ENCODE results near the gene C1orf94. TPM values are rescaled to one million over a fixed set of nuclear protein-coding genes. Genes with fewer than 3 reads are reported as not detected.

C1orf94 gene
- total RNA-seq, 1 experiment from 2014 or later, result not detected

DNA sequence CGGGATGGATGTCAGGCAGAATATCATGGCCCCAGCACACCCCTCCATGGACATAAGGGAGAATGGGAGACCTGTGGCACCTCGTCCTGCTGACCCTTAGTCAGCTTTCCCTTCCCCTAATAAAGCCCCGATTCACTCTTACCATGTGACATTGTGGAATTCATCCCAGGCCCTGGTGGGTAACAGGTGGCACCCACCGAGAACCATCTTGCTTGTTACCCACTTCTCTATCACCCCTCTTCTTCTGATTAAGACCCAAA lies 44.6 kb upstream of the C1orf94 start:
- DNase-seq (ENCODE audit: low read depth, low spot score), result no peak
- in situ Hi-C loops (cut with HindIII; ENCODE audit: low pct_unique_long_range_greater_than_20kb, low sequenced_read_pairs) (no loop called here), intact Hi-C loops (cut with micrococcal nuclease; ENCODE audit: unreplicated experiment) (no loop called here)
- TF ChIP-seq, protein P1, sequence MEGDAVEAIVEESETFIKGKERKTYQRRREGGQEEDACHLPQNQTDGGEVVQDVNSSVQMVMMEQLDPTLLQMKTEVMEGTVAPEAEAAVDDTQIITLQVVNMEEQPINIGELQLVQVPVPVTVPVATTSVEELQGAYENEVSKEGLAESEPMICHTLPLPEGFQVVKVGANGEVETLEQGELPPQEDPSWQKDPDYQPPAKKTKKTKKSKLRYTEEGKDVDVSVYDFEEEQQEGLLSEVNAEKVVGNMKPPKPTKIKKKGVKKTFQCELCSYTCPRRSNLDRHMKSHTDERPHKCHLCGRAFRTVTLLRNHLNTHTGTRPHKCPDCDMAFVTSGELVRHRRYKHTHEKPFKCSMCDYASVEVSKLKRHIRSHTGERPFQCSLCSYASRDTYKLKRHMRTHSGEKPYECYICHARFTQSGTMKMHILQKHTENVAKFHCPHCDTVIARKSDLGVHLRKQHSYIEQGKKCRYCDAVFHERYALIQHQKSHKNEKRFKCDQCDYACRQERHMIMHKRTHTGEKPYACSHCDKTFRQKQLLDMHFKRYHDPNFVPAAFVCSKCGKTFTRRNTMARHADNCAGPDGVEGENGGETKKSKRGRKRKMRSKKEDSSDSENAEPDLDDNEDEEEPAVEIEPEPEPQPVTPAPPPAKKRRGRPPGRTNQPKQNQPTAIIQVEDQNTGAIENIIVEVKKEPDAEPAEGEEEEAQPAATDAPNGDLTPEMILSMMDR (IDR thresholded peaks at IDR 0.05), result no peak
- TF ChIP-seq POLR2AphosphoS5 (IDR thresholded peaks at IDR 0.05; ENCODE audit: low read depth, low read length) (no peak), TCF7L2 (IDR thresholded peaks at IDR 0.05; ENCODE audit: low read depth, low read length) (no peak), SIN3A (IDR thresholded peaks at IDR 0.05; ENCODE audit: borderline replicate concordance, insufficient read depth, low read depth, low read length) (no peak)
- TF ChIP-seq, protein P2, sequence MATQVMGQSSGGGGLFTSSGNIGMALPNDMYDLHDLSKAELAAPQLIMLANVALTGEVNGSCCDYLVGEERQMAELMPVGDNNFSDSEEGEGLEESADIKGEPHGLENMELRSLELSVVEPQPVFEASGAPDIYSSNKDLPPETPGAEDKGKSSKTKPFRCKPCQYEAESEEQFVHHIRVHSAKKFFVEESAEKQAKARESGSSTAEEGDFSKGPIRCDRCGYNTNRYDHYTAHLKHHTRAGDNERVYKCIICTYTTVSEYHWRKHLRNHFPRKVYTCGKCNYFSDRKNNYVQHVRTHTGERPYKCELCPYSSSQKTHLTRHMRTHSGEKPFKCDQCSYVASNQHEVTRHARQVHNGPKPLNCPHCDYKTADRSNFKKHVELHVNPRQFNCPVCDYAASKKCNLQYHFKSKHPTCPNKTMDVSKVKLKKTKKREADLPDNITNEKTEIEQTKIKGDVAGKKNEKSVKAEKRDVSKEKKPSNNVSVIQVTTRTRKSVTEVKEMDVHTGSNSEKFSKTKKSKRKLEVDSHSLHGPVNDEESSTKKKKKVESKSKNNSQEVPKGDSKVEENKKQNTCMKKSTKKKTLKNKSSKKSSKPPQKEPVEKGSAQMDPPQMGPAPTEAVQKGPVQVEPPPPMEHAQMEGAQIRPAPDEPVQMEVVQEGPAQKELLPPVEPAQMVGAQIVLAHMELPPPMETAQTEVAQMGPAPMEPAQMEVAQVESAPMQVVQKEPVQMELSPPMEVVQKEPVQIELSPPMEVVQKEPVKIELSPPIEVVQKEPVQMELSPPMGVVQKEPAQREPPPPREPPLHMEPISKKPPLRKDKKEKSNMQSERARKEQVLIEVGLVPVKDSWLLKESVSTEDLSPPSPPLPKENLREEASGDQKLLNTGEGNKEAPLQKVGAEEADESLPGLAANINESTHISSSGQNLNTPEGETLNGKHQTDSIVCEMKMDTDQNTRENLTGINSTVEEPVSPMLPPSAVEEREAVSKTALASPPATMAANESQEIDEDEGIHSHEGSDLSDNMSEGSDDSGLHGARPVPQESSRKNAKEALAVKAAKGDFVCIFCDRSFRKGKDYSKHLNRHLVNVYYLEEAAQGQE (IDR thresholded peaks at IDR 0.05; ENCODE audit: insufficient read depth in 1 of 2, low read depth in 2 of 2, low read length in 1 of 2), result no peak
- no peaks in the 10 kb centered on the region; the same call in 1 of the 2 replicates for H3K27me3 ChIP-seq (ENCODE audit: control insufficient read depth, insufficient read depth, low read length)
- no peaks in the 10 kb centered on the region for H3K4me1 ChIP-seq (ENCODE audit: control insufficient read depth, insufficient read depth, low read length)
- CTCF ChIA-PET, result no interaction called here
- POLR2A ChIA-PET, result no interaction called here
- no peak for ATAC-seq
- no peak overlapping the region for H3K27ac ChIP-seq (ENCODE audit: low read length)
- BruUV-seq (replicated peaks), result no TSS peak
- no peaks in the 10 kb centered on the region for H3K36me3 ChIP-seq (ENCODE audit: control insufficient read depth, insufficient read depth, low read length)
- H3K4me3 ChIP-seq (ENCODE audit: low read depth in 2 of 2, low read length in 2 of 2), result no peak overlapping the region
- no peaks in the 10 kb centered on the region for H3K9me3 ChIP-seq (ENCODE audit: control insufficient read depth, insufficient read depth, low read depth, low read length)

DNA sequence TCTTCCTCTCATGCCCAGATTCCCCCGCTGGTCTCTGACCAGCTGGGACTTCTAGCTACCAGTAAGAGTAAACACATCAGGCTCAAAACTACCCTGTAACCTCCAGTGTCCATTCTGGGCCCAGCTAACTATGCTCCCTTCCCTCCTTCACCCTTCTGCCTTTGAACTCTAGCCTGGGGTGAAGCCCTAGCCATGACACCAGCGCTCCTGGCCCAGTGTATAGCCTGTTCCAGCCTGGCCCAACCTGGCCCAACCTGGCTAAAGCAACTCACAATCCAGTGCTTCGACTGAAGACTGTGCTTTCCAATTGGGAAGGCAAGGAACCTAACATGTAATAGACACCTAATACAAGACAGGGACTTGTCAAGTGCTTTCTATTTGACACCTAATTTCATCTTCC lies 39.3 kb upstream of the C1orf94 start:
- intact Hi-C loops (cut with micrococcal nuclease; ENCODE audit: unreplicated experiment) (no loop called here), in situ Hi-C loops (cut with HindIII; ENCODE audit: low pct_unique_long_range_greater_than_20kb, low sequenced_read_pairs) (no loop called here)
- H3K27me3 ChIP-seq (ENCODE audit: control insufficient read depth, insufficient read depth, low read length), result no peaks in the 10 kb centered on the region
- DNase-seq (ENCODE audit: low read depth, low spot score) (no peak), ATAC-seq (no peak)
- no peak overlapping the region for H3K27ac ChIP-seq (ENCODE audit: low read length)
- H3K36me3 ChIP-seq (ENCODE audit: control insufficient read depth, insufficient read depth, low read length), result no peaks in the 10 kb centered on the region
- POLR2A ChIA-PET, result no interaction called here
- H3K9me3 ChIP-seq (ENCODE audit: control insufficient read depth, insufficient read depth, low read depth, low read length), result no peaks in the 10 kb centered on the region
- H3K4me1 ChIP-seq (ENCODE audit: control insufficient read depth, insufficient read depth, low read length), result no peaks in the 10 kb centered on the region
- CTCF ChIA-PET, result no interaction called here
- no TSS peak for BruUV-seq (replicated peaks)
- no peak for TF ChIP-seq POLR2AphosphoS5 (IDR thresholded peaks at IDR 0.05; ENCODE audit: low read depth, low read length)
- no peak overlapping the region for H3K4me3 ChIP-seq (ENCODE audit: low read depth in 2 of 2, low read length in 2 of 2)

DNA sequence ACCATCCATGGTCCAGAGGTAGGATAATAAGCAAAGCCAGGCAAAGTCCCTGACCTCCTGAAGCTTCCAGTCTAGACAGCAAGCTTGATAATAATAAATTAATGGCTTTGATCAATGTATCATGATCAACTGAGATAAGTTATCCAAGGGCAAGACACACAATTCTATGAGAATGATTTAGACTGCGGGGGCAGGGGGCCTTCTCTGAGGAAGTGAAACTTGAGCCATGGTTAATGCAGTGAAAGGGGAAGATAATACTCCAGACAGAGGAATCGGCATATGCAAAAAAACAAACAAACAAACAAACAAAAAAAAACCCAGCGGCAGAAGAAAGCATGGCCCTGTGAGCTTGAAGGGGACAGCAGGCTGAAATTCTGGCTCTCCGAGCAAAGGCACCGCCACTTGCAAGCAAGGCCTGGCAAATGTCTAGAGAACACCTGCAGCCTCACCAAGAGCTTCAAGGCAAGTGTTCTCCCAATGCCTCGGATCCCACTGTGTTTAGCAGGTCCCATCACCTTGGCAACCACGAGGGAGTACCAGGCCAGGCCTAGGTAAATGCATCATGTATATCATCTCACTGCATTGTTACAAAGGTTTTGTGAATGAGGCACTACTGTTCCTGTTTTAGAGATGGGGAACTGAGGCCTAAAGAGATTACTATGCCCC lies 36.6 kb upstream of the C1orf94 start:
- Histone ChIP-seq H3K27ac (ENCODE audit: low read length) (no peak overlapping the region), H3K27me3 (ENCODE audit: control insufficient read depth, insufficient read depth, low read length) (no peaks in the 10 kb centered on the region), H3K36me3 (ENCODE audit: control insufficient read depth, insufficient read depth, low read length) (no peaks in the 10 kb centered on the region), H3K4me3 (ENCODE audit: low read depth in 2 of 2, low read length in 2 of 2) (no peak overlapping the region), H3K9me3 (ENCODE audit: control insufficient read depth, insufficient read depth, low read depth, low read length) (no peaks in the 10 kb centered on the region), H3K4me1 (ENCODE audit: control insufficient read depth, insufficient read depth, low read length) (no peaks in the 10 kb centered on the region)
- no TSS peak for BruUV-seq (replicated peaks)
- POLR2A ChIA-PET, result no interaction called here
- ATAC-seq, result no peak
- in situ Hi-C loops (cut with HindIII; ENCODE audit: low pct_unique_long_range_greater_than_20kb, low sequenced_read_pairs), result no loop called here
- TF ChIP-seq TCF7L2 (IDR thresholded peaks at IDR 0.05; ENCODE audit: low read depth, low read length) (no peak), SIN3A (IDR thresholded peaks at IDR 0.05; ENCODE audit: borderline replicate concordance, insufficient read depth, low read depth, low read length) (no peak), POLR2AphosphoS5 (IDR thresholded peaks at IDR 0.05; ENCODE audit: low read depth, low read length) (no peak)
- TF ChIP-seq, protein P1 (IDR thresholded peaks at IDR 0.05), result no peak
- TF ChIP-seq, protein P2 (IDR thresholded peaks at IDR 0.05; ENCODE audit: insufficient read depth in 1 of 2, low read depth in 2 of 2, low read length in 1 of 2), result no peak
- DNase-seq (ENCODE audit: low read depth, low spot score), result no peak
- CTCF ChIA-PET, result interaction anchor here (0.6 to 0.7 kb wide), 2 partner anchors 19 to 45 kb away, joined by 3 to 4 read pairs; no protein-coding TSS in a partner anchor
- intact Hi-C loops (cut with micrococcal nuclease; ENCODE audit: unreplicated experiment), result no loop called here
